Stimulated activated CD4-positive, alpha-beta T cell treated with anti-CD3 and anti-CD28 coated beads, TNF-alpha, amount 100 ng/mL, for 4 hours (primary cell): Measurements from ENCODE around the gene SLC44A2.
"Not testable (repeated sequence)": the region's sequence is repeated elsewhere in the genome, so short reads cannot be mapped to it uniquely, and the experiment has no call there.

Experiments used
- DNase-seq, 3 experiments: peaks; one replicate each; pipeline ENCODE4 v3.0.0-alpha.2; 2020; ENCODE audit warnings: low read depth in 3 of 3

SLC44A2 gene

GRCh38 chr19:10651851-10652250 lies 26.5 kb downstream of the SLC44A2 start:
- no peak for DNase-seq

GRCh38 chr19:10653482-10653731 lies 28.1 kb downstream of the SLC44A2 start:
- DNase-seq: no peak

- DNase-seq: peak; percentile 97 to 100 (median 99)
Measured at GRCh38 chr19:10653732-10654609, 28.6 kb downstream of the SLC44A2 start, which contains the start of gene ILF3. Gene ILF3 (plus strand): TSS chr19:10654346. CDS start chr19:10670606, 16,260 bp downstream.

- peak in 2 of 3 experiments; percentile 34 to 56 for DNase-seq
Measured at GRCh38 chr19:10654610-10655456, 29.5 kb downstream of the SLC44A2 start.

GRCh38 chr19:10655457-10656312 lies 30.3 kb downstream of the SLC44A2 start:
- DNase-seq: no peak

- DNase-seq: no peak
Measured at GRCh38 chr19:10660346-10660745, 35.0 kb downstream of the SLC44A2 start.

- no peak for DNase-seq
Measured at GRCh38 chr19:10661946-10662345, 36.6 kb downstream of the SLC44A2 start.

GRCh38 chr19:10662384-10663251 lies 37.3 kb downstream of the SLC44A2 start:
- no peak for DNase-seq

- DNase-seq: not testable (repeated sequence)
Measured at GRCh38 chr19:10663252-10663563, 37.9 kb downstream of the SLC44A2 start.

GRCh38 chr19:10667867-10668266 lies 42.5 kb downstream of the SLC44A2 start:
- no peak for DNase-seq

- no peak for DNase-seq
Measured at GRCh38 chr19:10669246-10669645, 43.9 kb downstream of the SLC44A2 start.

GRCh38 chr19:10670182-10670581 lies 44.8 kb downstream of the SLC44A2 start:
- no peak for DNase-seq

GRCh38 chr19:10670876-10671804 lies 45.8 kb downstream of the SLC44A2 start:
- no peak for DNase-seq

- not testable (repeated sequence) for DNase-seq
Measured at GRCh38 chr19:10671922-10672321, 46.6 kb downstream of the SLC44A2 start.

GRCh38 chr19:10675214-10675613 lies 49.9 kb downstream of the SLC44A2 start:
- DNase-seq: not testable (repeated sequence)

- DNase-seq: no peak
Measured at GRCh38 chr19:10677751-10678150, 52.4 kb downstream of the SLC44A2 start.

- no peak for DNase-seq
Measured at GRCh38 chr19:10678813-10679212, 53.5 kb downstream of the SLC44A2 start.

GRCh38 chr19:10679743-10680142 lies 54.4 kb downstream of the SLC44A2 start:
- DNase-seq: no peak

GRCh38 chr19:10680545-10681135 lies 55.3 kb downstream of the SLC44A2 start:
- no peak for DNase-seq

- DNase-seq: no peak
Measured at GRCh38 chr19:10681658-10682057, 56.3 kb downstream of the SLC44A2 start.
